ENCODE measurements around the gene DNAI1. TPM values are rescaled to one million over a fixed set of nuclear protein-coding genes. Genes with fewer than 3 reads are reported as not detected.

The DNAI1 gene
- total and polyA plus RNA-seq, 2 of the 13 experiments (the other 11 are each of a cell fraction or from before 2014, with no cell fraction given): not detected

GRCh38 chr9:34522091-34522887, 63.7 kb downstream of the DNAI1 start (continued):
- TF ChIP-seq, protein P1, sequence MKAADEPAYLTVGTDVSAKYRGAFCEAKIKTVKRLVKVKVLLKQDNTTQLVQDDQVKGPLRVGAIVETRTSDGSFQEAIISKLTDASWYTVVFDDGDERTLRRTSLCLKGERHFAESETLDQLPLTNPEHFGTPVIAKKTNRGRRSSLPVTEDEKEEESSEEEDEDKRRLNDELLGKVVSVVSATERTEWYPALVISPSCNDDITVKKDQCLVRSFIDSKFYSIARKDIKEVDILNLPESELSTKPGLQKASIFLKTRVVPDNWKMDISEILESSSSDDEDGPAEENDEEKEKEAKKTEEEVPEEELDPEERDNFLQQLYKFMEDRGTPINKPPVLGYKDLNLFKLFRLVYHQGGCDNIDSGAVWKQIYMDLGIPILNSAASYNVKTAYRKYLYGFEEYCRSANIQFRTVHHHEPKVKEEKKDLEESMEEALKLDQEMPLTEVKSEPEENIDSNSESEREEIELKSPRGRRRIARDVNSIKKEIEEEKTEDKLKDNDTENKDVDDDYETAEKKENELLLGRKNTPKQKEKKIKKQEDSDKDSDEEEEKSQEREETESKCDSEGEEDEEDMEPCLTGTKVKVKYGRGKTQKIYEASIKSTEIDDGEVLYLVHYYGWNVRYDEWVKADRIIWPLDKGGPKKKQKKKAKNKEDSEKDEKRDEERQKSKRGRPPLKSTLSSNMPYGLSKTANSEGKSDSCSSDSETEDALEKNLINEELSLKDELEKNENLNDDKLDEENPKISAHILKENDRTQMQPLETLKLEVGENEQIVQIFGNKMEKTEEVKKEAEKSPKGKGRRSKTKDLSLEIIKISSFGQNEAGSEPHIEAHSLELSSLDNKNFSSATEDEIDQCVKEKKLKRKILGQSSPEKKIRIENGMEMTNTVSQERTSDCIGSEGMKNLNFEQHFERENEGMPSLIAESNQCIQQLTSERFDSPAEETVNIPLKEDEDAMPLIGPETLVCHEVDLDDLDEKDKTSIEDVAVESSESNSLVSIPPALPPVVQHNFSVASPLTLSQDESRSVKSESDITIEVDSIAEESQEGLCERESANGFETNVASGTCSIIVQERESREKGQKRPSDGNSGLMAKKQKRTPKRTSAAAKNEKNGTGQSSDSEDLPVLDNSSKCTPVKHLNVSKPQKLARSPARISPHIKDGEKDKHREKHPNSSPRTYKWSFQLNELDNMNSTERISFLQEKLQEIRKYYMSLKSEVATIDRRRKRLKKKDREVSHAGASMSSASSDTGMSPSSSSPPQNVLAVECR (CRISPR knock-in tag; IDR thresholded peaks at IDR 0.05; ENCODE audit: borderline replicate concordance): no peak
- TF ChIP-seq ZNF724P (CRISPR knock-in tag; IDR thresholded peaks at IDR 0.05; ENCODE audit: borderline replicate concordance): no peak
- TF ChIP-seq ZBTB3 (CRISPR knock-in tag; IDR thresholded peaks at IDR 0.05; ENCODE audit: borderline replicate concordance, low read depth): no peak
- TF ChIP-seq EED (CRISPR knock-in tag; IDR thresholded peaks at IDR 0.05): 0 out of 2 replicates have a peak, but pooled peaks have one; percentile 1
- peak; percentile 7; the same call in 1 of the 2 replicates for TF ChIP-seq ZNF564 (CRISPR knock-in tag; IDR thresholded peaks at IDR 0.05)
- TF ChIP-seq ZNF776 (CRISPR knock-in tag; IDR thresholded peaks at IDR 0.05): no peak
- no peak for TF ChIP-seq THAP8 (CRISPR knock-in tag; IDR thresholded peaks at IDR 0.05; ENCODE audit: borderline replicate concordance)
- no peak for TF ChIP-seq ZNF782 (CRISPR knock-in tag; IDR thresholded peaks at IDR 0.05; ENCODE audit: borderline replicate concordance)
- TF ChIP-seq ZEB1 (IDR thresholded peaks at IDR 0.05; ENCODE audit: insufficient replicate concordance, low read depth): no peak
- peak; percentile 30; the same call in 1 of the 2 replicates for TF ChIP-seq FOXM1 (CRISPR knock-in tag; IDR thresholded peaks at IDR 0.05)

Data from HepG2 (cell line).